NCI-H1417 treated with DMSO at 0.1 percent for 48 hours (cell line): ENCODE results near the gene MFSD11.
"Not testable (repeated sequence)": the region's sequence is repeated elsewhere in the genome, so short reads cannot be mapped to it uniquely, and the experiment has no call there.

ENCODE experiments used
- DNase-seq: peaks from one replicate; lab custom pipeline; 2025; lab: John Stamatoyannopoulos, UW

MFSD11 gene

GRCh38 chr17:76797241-76797840, 59.4 kb downstream of the MFSD11 start:
- DNase-seq, result no peak

- DNase-seq, result no peak
These were observed 63.8 kb downstream of the MFSD11 start for GRCh38 chr17:76801706-76802105.

DNA sequence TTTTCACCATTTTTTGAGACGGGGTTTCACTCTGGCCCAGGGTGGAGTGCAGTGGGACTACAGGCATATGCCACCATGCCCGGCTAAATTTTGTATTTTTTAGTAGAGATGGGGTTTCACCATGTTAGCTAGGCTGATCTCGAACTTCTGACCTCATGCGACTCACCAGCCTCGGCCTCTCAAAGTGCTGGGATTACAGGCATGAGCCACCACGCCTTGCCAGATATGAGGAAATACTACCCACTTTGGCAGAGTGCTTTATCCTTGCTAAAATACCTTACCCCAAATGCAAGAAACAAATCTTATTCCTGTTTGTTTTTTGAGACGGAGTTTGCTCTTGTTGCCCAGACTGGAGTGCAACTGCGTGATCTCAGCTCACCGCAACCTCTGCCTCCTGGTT, 67.4 kb downstream of the MFSD11 start:
- DNase-seq, result no peak

GRCh38 chr17:76806151-76806550, 68.2 kb downstream of the MFSD11 start:
- not testable (repeated sequence) for DNase-seq

DNA sequence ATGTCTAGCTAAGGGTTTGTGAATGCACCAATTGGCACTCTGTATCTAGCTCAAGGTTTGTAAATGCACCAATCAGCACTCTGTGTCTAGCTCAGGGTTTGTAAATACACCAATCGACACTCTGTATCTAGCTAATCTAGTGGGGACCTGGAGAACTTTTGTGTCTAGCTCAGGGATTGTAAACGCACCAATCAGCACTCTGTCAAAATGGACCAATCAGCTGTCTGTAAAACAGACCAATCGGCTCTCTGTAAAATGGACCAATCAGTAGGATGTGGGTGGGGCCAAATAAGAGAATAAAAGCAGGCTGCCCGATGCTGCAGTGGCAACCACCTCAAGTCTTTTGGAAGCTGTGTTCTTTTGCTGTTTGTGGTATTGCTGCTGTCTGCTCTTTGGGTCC, 68.8 kb downstream of the MFSD11 start:
- not testable (repeated sequence) for DNase-seq

GRCh38 chr17:76808326-76808725, 70.4 kb downstream of the MFSD11 start:
- DNase-seq, result no peak

- peak; percentile 64 for DNase-seq
These were observed 73.0 kb downstream of the MFSD11 start for GRCh38 chr17:76810956-76811355.

- DNase-seq, result no peak
These were observed 73.9 kb downstream of the MFSD11 start for GRCh38 chr17:76811834-76812233.

- DNase-seq, result no peak
These were observed 74.3 kb downstream of the MFSD11 start for GRCh38 chr17:76812263-76812662.

DNA sequence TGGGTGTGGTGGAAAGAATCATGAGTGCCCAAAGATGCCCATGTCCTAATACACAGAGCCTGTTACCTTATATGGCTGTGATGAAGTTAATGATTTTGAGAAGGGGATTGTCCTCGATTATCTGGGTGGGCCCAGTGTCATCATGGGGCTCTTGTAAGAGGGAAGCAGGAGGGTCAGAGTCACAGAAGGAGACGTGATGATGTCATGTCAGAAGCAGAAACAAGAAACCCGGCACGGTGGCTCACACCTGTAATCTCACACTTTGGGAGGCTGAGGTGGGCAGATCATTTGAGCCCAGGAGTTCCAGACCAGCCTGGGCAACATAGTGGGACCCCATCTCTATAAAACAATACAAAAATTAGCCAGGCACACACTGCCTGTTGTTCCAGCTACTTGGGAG, 75.0 kb downstream of the MFSD11 start:
- no peak for DNase-seq

DNA sequence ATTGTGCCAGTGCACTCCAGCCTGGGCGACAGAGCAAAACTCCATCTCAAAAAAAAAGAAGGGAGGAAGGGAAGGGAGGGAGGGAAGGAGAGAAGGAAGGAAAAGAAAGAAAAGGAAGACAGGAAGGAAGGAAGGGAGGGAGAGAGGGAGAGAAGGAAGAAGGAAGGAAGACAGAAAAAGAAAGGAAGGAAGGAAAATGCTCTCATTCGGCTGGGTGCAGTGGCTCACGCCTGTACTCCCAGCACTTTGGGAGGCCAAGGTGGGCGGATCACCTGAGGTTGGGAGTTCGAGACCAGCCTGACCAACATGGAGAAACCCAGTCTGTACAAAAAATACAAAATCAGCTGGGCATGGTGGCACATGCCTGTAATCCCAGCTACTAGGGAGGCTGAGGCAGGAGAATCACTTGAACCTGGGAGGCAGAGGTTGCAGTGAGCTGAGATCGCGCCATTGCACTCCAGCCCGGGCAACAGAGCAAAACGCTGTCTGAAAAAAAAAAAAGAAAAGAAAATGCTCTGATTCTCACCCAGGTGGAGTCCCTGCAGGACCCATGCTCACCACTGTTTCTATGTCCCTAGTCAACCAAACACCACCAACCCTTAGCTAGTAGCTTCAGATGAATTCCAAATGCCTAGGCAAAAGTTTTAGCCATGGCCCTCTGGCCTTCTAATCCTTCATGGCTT, 78.1 kb downstream of the MFSD11 start:
- DNase-seq, result not testable (repeated sequence)

DNA sequence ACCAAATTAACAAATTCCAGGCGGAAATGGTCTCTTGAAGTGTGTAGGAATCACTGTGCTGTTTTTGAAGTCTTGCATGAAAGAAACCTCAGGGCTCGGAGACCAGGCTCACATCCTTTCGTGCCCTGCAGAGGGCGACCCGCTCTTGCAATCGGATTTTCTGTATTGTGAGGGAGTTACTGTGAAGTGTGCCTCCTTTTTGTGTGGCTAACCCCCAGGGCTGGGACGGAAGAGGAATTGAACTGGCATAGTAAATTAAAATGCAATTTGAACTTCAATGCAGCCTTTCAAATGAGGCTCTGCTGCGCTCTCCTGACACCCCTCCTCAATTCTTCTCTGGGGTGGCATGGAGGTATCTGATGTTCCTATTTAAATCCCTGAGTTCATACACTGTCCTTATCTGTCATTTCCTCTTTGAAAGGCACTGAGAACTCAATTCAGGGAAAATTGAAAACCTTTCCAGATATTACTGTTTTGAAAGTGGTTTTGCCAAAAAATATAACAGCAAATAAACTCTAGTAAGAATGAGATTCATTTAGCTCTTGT, 78.7 kb downstream of the MFSD11 start:
- DNase-seq, result no peak

DNA sequence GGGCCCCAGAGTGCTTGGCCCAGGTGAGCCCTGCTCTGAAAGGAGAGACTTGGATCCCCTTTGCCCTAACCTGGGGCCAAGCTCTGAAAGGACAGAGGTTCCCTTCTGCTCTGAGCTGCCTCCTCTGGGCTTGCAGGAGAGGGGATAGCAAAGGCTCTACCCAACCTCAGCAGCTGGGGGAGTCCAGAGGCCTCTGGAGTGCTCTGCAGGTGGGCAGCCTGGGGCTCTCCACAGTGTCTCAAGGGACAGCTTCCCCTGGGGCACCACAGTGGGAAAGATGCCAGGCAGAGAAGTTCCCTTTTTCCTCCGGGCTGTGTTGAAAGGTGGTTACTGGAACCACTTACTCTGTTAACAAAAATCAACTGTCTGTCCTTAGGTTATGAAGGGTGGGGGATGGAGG, 82.1 kb downstream of the MFSD11 start:
- peak; percentile 42 for DNase-seq

DNA sequence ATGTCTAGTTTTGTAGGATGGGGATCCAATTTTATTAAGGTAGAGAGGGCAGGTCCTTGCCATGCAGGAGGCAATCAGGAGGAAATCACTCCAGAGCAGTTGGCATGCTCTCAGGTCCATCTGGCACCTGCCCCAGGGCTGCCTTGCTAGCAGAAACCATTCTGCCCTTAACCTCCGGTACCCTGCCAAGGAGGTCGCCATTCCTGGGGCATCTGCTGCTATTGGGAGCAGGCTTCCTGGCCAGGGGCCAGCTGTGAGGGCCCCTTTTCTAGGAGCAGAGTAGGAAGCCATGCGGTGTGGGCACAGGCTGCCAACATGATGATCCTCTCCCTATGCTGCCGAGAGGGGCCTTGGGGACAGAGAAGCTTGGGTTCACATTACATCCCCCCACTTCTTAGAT, 82.6 kb downstream of the MFSD11 start:
- no peak for DNase-seq

GRCh38 chr17:76822184-76822778, 84.4 kb downstream of the MFSD11 start:
- DNase-seq, result no peak

- no peak for DNase-seq
These were observed 86.2 kb downstream of the MFSD11 start for GRCh38 chr17:76824093-76824492.

- no peak for DNase-seq
These were observed 88.6 kb downstream of the MFSD11 start for GRCh38 chr17:76826330-76827068.

GRCh38 chr17:76827736-76828135, 89.8 kb downstream of the MFSD11 start:
- no peak for DNase-seq
